NCI-H2227 treated with DMSO at 0.1 percent for 48 hours (cell line): Measurements from ENCODE around the gene ALPI.

Experiments
- DNase-seq: peaks from one replicate; lab custom pipeline; 2025; lab: John Stamatoyannopoulos, UW

Gene ALPI

GRCh38 chr2:232460171-232460570 is 4.2 kb downstream of the ALPI start:
- no peak for DNase-seq

- DNase-seq: no peak
These were observed 8.0 kb downstream of the ALPI start for GRCh38 chr2:232463701-232464543.

- DNase-seq: no peak
These were observed 8.6 kb downstream of the ALPI start for GRCh38 chr2:232464544-232464885.

- DNase-seq: no peak
These were observed 9.1 kb downstream of the ALPI start for GRCh38 chr2:232465061-232465460.

GRCh38 chr2:232466221-232466620 is 10.3 kb downstream of the ALPI start:
- no peak for DNase-seq

GRCh38 chr2:232473467-232473890 is 17.5 kb downstream of the ALPI start:
- DNase-seq: peak; percentile 45

GRCh38 chr2:232476045-232476444 is 20.1 kb downstream of the ALPI start:
- no peak for DNase-seq

- no peak for DNase-seq
These were observed 20.8 kb downstream of the ALPI start for GRCh38 chr2:232476791-232477190.

- no peak for DNase-seq
These were observed 22.0 kb downstream of the ALPI start for GRCh38 chr2:232477751-232478510.

GRCh38 chr2:232478571-232479340 is 22.8 kb downstream of the ALPI start:
- no peak for DNase-seq

- no peak for DNase-seq
These were observed 23.6 kb downstream of the ALPI start for GRCh38 chr2:232479341-232480200.

GRCh38 chr2:232480201-232481190 is 24.5 kb downstream of the ALPI start:
- no peak for DNase-seq

GRCh38 chr2:232481322-232482140 is 25.6 kb downstream of the ALPI start:
- no peak for DNase-seq

GRCh38 chr2:232482301-232483238 is 26.6 kb downstream of the ALPI start:
- DNase-seq: no peak

GRCh38 chr2:232483311-232483922 is 27.5 kb downstream of the ALPI start:
- no peak for DNase-seq

GRCh38 chr2:232483923-232484627 is 28.1 kb downstream of the ALPI start:
- no peak for DNase-seq

GRCh38 chr2:232484628-232485347 is 28.8 kb downstream of the ALPI start:
- DNase-seq: no peak
